Stimulated activated CD4-positive, alpha-beta T cell treated with anti-CD3 and anti-CD28 coated beads, Interleukin-15, amount 100 ng/mL, for 24 hours (primary cell): ENCODE measurements around the gene HGS.

Source experiments
- DNase-seq: peaks from one replicate; pipeline ENCODE4 v3.0.0-alpha.2; 2020

Gene HGS

DNA sequence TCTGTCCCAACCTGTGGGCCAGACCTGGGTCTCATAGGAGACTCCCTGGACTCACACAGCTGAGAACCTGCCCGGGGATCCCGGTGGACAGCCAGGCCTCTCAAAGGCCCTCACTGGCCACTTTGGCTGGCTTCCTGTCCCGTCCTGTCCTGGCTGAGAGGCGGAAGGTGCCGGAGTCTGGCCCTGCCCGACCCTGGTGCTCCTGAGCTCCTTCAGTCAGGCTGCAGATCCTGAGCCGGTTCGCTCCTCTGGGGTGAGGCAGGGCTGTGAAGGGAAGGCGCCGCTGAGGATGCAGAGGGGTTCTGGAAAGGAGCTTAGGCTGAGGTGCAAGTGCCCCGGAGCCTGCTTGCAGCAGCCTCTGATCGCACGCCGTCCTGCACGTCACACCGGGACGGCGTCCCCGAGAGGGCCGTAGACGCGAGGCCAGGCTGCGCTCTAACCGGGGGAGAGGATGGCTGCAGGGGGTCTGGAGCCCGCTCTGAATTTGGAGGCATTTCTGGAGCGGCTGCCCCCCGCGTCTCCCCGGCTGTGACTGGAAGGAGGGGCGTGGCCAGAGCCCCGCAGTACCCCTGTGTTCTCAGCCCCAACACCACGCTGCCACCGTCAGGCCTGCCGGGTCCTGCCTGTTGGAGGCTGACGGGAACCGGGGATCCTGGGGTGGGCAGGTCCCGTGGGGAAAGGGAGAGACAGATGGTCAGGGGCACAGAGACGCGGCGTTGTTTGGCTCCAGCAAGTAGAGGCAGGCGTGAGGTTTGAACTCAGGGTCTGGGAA lies 4.1 kb downstream of the HGS start:
- no peak for DNase-seq

DNA sequence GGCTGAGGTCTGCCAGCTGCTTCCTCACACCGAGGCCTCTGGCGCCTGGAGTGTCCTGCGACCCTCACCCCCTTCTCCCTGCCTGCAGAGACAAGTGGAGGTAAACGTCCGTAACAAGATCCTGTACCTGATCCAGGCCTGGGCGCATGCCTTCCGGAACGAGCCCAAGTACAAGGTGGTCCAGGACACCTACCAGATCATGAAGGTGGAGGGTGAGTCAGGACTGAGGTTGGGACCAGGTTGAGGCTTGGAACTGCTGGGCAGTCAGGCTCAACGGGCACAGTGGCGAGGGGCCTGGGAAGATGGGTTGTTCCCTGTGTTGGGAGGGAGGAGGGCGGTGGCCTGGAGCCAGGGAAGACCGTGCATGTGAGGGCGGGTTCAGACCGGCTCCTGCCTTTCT lies 4.8 kb downstream of the HGS start:
- no peak for DNase-seq

DNA sequence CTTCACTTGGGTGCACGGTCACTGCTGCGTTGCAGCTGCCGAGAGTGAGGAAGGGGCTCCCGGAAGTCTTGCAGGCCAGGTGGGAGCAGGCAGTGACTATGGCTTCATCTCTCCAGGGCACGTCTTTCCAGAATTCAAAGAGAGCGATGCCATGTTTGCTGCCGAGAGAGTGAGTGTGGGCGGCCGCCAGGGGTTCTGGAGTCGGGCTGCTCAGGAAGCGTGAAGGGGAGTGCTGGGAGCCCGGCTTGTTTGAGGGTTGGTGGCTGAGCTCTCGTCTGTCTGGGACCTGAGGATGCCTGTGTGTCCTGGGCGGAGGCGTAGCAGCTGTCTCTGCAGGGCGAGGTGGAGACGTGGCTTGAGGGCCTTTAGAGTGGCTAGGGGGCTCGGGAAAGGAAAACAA lies 6.3 kb downstream of the HGS start:
- DNase-seq: no peak

DNA sequence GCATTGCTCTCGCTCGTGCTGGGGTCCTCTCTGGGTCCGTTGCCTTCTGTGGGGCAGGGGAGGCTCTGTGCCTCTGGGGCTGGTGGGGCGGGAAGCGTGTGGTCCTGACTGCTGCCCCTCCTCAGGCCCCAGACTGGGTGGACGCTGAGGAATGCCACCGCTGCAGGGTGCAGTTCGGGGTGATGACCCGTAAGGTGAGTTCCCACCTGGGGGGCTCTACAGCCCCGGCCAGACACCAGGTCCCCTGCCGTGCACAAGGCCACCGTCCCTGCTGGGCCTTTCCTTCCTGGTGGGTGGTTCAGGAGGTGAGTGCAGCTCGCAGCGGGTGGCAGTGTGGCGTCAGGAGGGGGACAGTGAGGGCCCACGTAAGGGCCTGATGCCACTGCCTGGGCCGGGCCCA lies 6.7 kb downstream of the HGS start:
- no peak for DNase-seq

DNA sequence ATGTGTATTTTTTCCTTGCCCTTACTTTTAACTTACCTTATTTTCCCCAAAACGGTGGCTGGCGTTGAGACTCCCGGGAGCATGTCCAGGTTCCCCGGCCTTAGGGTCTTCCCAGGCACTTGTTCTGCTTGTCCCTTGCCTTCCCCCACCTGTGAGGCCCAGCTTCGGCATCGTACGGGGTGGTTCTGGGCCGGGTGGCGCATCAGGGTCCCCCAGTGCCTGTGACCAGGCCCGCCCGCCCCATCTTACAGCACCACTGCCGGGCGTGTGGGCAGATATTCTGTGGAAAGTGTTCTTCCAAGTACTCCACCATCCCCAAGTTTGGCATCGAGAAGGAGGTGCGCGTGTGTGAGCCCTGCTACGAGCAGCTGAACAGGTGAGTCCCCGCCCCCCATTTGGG lies 7.4 kb downstream of the HGS start:
- no peak for DNase-seq

DNA sequence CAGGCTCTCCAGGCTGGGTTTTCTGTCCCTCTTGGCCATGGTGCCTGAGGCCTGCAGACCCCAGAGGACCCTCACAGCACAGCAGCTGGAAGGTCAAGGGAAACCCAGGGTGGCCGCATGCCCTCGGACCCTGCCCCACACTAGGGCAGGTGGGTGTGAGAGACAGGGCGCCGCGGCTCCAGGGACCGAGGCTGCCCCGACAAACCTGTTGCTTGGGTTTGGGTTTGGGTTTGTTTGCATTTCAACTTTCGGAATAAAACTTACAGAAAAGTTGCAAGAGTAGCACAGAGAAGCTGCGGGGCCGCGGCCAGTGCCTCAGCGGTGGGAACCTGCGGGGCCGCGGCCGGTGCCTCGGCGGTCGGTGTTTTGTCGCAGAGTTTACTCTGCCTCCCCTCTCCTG lies 7.8 kb downstream of the HGS start:
- DNase-seq: no peak

DNA sequence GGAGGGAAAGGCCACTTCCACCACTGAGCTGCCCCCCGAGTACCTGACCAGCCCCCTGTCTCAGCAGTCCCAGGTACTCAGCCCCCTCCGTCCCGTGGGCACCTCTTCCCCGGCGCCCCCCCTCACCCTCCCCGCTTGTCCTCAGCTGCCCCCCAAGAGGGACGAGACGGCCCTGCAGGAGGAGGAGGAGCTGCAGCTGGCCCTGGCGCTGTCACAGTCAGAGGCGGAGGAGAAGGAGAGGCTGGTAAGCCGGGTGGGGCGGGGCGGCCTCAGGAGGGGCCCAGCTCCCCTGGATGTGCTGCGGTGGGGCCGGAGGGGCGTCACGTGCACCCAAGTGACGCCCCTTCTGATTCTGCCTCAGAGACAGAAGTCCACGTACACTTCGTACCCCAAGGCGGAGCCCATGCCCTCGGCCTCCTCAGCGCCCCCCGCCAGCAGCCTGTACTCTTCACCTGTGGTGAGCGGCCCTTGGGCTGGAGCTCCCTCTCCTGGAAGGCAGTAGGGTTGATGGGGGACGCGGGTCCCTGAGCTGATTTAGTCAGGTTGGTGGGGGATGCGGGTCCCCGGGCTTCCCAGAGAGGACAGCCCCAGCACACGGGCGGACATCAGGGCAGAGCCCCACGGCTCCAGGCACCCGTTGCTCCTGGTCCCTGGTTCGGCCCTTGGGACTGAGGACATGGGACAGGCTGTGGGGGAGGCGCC lies 9.8 kb downstream of the HGS start:
- DNase-seq: no peak

DNA sequence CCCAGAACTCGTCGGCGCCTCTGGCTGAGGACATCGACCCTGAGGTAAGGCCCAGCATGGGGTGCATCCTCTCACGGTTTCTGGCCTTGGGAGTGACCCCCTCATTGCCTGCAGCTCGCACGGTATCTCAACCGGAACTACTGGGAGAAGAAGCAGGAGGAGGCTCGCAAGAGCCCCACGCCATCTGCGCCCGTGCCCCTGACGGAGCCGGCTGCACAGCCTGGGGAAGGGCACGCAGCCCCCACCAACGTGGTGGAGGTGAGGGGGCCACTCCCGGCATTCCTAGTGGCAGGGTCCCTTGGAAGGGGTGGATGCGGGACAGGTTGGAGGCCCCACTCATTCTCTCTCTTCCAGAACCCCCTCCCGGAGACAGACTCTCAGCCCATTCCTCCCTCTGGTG lies 11.0 kb downstream of the HGS start:
- no peak for DNase-seq

DNA sequence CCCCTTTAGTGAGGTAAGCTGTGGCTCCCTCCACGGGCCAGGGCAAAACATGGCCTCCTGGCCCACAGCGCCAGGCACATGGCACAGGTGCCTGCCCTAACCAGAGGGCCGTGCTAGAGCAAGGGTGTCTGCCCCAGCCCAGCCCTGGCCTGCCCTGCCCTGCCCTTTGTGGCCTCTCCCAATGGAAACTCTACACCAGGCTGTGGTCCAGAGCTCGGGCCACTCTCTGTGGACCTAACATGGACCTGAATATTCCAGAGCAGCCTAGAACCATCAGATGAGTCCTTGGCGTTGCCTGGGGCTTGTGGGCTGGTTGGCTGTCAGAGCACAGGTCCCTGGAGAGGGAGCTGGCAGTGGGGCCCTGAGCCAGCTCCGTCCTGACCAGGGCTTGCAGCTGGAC lies 11.4 kb downstream of the HGS start:
- DNase-seq: no peak

DNA sequence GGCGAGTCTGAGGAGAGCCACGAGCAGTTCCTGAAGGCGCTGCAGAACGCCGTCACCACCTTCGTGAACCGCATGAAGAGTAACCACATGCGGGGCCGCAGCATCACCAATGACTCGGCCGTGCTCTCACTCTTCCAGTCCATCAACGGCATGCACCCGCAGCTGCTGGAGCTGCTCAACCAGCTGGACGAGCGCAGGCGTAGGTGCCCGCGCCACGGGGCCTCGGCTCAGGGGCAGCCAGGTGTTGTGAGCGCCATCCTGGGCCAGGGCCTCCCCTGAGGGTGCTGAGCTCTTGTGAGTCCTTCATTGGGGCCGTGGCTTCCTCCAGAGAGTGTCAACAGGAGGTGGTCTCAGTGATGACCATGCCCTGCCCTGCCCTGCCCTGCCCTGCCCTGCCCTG lies 12.0 kb downstream of the HGS start:
- no peak for DNase-seq

DNA sequence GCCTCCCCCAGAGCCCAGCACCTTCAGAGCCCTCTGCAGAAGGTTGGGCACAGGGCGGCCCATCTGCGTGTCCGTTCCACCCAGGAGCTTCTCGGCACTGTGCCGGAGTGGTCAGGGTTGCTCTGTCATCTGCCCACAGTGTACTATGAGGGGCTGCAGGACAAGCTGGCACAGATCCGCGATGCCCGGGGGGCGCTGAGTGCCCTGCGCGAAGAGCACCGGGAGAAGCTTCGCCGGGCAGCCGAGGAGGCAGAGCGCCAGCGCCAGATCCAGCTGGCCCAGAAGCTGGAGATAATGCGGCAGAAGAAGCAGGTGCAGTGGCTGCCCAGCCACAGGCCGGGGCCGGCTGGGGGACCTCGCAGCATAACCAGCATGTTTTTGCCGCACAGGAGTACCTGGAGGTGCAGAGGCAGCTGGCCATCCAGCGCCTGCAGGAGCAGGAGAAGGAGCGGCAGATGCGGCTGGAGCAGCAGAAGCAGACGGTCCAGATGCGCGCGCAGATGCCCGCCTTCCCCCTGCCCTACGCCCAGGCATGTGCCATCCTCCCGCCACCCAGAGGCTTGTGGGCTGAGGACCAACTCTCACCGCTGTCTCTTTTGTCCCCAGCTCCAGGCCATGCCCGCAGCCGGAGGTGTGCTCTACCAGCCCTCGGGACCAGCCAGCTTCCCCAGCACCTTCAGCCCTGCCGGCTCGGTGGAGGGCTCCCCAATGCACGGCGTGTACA lies 12.6 kb downstream of the HGS start:
- no peak for DNase-seq

DNA sequence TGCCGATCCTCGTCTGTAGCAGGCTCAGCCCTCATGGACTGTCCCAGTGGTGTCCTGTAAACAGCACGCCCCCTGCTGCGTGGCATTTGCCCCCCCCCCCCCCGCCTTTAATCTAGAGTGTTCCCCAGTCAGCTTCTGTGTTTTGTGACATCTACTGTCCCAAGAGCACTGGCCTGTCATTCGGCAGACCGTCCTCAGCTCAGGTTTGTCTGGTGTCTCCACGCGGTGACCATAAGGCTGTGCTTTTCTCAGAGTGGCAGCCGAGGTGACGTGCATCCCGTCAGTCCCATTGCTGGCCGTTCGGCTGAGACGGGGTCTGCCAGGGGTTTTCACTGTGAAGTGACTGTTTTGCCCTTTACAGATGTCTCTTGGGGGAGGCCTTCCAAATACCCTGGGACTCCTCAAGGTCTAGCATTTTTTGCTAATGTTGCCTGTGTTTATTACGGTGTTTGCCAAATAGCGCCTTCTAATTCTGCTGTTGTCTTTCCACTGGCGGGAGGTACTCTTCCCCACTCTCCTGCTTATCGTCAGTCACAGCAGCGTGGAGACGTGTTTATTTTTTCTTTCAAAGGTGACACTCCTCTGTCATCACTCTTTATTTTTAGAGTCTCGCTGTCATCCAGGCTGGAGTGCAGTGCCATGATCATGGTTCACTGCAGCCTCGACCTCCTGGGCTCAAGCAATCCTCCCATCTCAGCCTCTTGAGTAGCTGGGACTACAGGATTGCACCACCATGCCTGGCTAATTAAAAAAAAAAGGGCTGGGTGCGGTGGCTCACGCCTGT lies 13.6 kb downstream of the HGS start:
- DNase-seq: no peak

DNA sequence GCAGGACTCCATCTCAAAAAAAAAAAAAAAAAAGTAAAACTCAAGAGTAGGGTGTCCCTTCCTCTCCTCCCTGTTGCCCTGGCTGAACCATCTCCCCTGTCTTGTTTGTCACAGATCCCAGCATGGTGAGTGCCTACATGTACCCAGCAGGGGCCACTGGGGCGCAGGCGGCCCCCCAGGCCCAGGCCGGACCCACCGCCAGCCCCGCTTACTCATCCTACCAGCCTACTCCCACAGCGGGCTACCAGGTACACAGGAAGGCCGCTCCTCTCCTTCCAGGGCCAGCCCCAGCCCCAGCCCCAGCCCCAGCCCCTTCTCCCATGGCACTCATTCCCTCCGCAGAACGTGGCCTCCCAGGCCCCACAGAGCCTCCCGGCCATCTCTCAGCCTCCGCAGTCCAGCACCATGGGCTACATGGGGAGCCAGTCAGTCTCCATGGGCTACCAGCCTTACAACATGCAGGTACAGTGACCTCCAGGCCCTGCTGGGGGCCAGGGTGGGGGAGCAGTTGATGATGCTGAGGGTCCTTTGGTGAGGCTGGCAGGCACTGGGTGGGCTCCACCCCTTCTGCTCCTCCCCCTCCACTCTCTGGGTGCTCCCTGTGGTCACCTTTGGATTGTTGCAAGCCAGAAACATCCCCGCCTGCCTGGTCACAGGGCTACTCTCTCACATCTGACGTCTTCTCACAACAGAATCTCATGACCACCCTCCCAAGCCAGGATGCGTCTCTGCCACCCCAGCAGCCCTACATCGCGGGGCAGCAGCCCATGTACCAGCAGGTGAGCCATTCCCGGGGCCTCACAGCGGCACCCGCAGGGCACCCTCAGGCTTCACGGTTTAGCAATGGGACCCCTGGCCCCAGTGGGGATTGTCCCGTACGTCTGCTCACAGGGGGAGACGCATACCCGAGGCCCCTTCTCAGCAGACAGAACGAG lies 16.8 kb downstream of the HGS start:
- no peak for DNase-seq

DNA sequence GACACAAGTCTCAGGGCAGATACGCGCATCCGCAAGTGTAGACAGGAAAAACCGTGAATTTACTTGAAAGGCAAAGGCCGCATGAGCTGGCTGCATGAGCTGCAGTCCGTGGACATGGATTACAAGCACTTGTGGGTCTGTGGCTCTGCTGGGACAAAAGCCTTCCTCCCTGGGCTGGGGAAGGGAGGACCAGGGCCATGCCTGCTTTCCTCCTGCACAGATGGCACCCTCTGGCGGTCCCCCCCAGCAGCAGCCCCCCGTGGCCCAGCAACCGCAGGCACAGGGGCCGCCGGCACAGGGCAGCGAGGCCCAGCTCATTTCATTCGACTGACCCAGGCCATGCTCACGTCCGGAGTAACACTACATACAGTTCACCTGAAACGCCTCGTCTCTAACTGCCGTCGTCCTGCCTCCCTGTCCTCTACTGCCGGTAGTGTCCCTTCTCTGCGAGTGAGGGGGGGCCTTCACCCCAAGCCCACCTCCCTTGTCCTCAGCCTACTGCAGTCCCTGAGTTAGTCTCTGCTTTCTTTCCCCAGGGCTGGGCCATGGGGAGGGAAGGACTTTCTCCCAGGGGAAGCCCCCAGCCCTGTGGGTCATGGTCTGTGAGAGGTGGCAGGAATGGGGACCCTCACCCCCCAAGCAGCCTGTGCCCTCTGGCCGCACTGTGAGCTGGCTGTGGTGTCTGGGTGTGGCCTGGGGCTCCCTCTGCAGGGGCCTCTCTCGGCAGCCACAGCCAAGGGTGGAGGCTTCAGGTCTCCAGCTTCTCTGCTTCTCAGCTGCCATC lies 17.7 kb downstream of the HGS start:
- DNase-seq: peak; percentile 46

DNA sequence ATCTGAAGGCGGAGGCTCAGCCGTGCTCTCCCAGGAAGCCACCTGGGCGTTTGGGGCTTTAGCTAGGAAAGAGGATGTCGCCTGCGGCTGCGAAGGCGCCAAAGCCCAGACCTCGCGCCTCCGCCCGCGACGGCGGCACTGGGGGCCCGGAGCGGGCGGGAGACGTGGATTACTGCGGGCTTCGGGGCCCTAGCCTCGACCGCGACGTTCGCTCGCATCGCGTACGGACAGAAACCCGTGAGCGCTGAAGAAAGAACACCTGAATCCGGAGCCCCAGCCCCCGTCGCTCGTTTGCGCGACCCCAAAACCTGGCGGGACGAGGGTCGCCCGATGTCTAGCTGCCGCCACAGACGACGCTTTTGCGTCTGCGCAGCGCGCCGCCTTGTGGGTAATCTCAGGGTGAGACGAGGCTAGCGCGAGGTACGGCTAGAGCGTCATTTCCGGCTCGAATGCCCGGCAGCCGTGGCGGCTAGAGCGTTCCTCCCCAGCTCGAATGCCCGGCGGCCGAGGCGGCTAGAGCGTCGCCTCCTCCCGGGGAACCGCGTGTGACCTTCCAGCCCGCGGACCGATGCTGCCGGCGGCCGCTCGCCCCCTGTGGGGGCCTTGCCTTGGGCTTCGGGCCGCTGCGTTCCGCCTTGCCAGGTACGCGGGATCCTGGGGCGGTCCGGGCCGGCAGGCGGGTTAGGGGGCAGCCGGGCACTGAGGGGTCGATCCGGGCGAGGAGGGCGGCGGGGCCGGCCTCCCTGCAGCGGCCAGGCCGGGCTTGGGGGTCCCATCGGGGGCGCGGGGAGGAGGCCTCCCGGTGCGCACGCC lies 19.3 kb downstream of the HGS start, which contains the start of gene MRPL12:
Gene MRPL12, plus strand, starts transcription at position 434 of the 813 bp plus-strand sequence. Its CDS starts 135 bp downstream, at position 569.
- DNase-seq: peak; percentile 94

DNA sequence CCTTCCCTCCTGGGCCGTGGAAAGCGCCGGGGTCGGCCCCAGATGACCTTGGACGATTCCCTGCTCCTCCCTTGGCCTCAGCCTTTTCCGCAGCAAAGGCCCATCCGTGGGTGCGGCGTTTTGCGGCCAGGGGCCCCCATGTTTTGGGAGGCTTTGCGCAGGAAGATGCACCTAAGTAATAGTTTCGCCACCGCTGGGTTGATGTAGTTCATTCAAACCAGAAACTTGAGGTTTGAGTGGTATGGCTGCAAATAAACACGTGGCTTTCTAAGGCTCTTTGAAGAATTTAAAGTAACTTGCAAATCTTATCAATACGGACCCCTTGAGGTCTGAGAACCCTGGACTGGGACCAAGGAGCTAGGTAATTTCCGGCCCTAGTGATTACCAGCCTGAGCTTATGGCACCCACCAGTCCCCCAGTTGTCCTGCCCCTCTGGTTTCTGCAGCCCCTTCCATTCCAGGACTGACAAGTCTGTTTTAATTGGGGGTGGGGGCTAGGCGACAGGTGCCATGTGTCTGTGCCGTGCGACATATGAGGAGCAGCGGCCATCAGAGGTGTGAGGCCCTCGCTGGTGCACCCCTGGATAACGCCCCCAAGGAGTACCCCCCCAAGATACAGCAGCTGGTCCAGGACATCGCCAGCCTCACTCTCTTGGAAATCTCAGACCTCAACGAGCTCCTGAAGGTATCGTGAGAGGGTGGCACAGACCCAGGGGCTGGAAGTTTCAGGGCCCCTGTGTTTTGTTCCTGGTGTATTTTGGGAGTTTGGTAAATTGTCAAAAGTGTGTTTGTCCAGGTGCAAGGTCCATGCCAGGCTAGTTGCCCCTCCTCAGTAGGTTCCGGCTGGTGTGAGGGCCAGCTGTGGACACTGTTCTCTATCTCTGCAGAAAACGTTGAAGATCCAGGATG lies 20.2 kb downstream of the HGS start:
- DNase-seq: peak; percentile 43

DNA sequence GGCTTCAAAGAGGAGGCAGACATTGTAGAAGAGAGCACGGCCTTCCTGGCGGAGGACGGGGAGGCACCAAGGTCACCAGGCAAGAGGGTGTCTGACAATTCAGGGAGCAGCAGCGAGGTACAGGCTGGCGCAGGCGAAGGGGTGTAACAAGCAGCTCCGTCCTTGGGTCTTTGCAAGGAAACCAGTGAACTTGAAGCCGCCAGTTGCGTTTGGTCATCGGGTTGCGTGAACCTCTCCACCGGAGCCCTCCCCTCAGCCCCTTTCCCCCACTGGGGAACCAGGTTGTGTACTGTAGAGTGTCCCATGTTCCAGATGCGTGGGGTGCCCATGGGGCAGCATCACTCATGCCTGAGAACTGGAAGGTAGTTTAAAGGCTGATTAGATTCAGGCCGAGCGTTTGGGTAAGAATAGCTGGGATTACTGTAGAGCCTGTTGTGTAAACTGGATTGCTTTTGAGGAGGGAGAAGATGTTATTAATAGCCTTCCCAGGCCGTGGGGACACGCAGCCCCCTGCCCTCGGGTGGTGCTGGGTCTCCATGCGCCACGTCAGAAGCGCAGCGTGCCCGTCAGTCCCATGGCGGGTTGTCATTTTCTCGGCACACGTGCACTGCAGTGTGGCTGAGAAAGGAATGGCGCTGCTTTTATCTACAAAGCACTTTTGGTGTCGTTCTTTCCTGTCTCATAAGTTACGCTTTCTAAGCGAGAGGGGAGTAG lies 21.9 kb downstream of the HGS start:
- DNase-seq: no peak

DNA sequence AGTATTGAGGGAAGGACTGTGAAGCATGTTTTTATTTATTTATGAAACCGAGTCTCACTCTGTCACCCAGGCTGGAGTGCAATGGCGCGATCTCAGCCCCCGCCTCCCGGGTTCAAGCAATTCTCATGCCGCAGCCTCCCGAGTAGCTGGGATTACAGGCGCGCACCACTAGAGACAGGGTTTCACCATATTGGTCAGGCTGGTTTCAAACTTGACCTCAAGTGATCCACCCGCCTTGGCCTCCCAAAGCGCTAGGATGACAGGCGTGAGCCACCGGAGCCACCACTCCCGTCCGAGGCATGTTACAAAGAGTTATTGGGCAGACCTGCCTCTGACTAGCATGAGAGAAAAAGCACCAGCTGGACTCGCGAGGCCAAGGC lies 22.4 kb downstream of the HGS start:
- no peak for DNase-seq
